ENCODE data around the gene MTG2. TPM values are rescaled to one million over a fixed set of nuclear protein-coding genes. Genes with fewer than 3 reads are reported as not detected.

MTG2 gene
- total RNA-seq = 10 to 100 TPM; 33.6 to 37.3 TPM

- Mint-ChIP-seq H3K4me3 (peak within 1 kb of the TSS; percentile 90), H3K9me3 (no peaks in the 10 kb centered on the region), H3K4me1 (peaks cover 38% of the 10 kb centered on the region), H3K27me3 (no peaks in the 10 kb centered on the region), H3K36me3 (ENCODE audit: low read depth) (peaks cover 4% of the 10 kb centered on the region), H3K27ac (peak within 1 kb of the TSS; percentile 96)
- DNase-seq = peak; percentile 97
- POLR2A ChIA-PET = no interaction called here
- CTCF ChIA-PET = no interaction called here
Measured at GRCh38 chr20:62182469-62183425, at the start of gene MTG2. TSS of gene MTG2 (plus strand) at chr20:62183028. CDS start at chr20:62193421, 10,393 bp downstream.

DNA sequence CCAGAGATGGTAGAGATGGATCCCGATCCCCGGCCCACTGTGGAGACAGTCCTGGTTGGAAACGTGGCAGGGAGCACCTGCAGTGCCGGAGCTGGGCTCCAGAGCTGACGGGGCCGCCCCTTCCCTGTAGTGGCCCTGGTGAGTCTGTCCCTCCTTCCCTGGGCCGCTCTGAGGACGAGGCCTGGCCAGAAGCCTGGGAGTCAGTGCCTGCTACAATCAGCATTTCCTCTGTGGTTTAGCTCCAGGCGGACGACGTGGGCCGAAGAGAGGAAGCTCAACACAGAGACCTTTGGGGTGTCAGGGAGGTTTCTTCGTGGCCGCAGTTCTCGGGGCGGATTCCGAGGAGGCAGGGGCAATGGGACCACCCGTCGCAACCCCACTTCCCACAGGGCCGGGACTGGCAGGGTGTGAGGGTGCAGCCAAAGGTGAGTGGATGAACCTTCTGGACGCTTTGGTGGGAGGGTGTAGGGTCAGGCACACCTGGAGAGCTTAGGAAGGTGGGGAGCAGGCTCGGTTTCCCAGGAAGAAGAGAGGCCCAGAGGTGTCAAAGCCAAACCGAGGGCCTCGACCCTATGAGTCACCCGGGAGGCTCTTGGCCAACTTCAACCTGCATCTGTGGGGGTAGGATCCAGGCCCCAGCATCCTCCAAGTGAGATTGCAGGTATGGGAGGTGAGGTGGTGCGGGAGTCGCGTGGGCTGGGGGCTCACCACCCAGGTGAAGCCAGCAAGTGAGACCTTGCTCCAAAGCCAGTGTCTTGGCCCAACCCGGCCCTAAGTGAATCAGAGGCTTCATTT, 49.6 kb upstream of the MTG2 start:
- CTCF ChIA-PET = interaction anchor here (0.9 kb wide), 1 partner anchor 9 kb away, joined by 4 read pairs; no protein-coding TSS in a partner anchor
- H3K4me1 Mint-ChIP-seq = peaks cover 43% of the 10 kb centered on the region
- no peak for DNase-seq
- no peaks in the 10 kb centered on the region for H3K9me3 Mint-ChIP-seq
- H3K27me3 Mint-ChIP-seq = no peaks in the 10 kb centered on the region
- H3K27ac Mint-ChIP-seq = peak overlapping the region; percentile 51
- H3K4me3 Mint-ChIP-seq = no peak overlapping the region
- POLR2A ChIA-PET = no interaction called here
- peaks cover 69% of the 10 kb centered on the region for H3K36me3 Mint-ChIP-seq (ENCODE audit: low read depth)

DNA sequence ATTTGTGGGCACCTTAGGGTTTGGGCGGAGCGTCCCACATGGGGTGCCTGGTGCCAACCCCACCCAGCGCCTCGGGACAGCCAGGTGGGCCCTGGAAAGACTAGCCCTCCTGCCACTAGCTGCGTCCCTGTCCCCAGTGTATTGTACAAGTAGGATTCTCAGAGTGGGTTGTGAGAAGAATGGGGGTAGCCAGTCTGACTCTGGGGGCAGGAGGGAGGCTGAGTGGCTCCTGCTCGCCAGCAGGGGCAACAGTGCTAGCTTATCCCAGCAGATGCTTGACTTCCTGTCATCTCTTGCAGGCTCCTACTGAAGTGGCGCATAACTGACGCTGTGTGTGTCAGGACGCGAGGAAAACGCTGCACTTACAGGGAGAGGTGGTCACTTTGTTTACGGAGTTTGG, 49.0 kb upstream of the MTG2 start:
- ChIA-PET POLR2A (no interaction called here), CTCF (interaction anchor here (0.6 kb wide), 1 partner anchor 76 kb away, joined by 3 read pairs; no protein-coding TSS in a partner anchor)
- Mint-ChIP-seq H3K27ac (no peak overlapping the region), H3K4me1 (peaks cover 45% of the 10 kb centered on the region), H3K27me3 (no peaks in the 10 kb centered on the region), H3K4me3 (no peak overlapping the region), H3K36me3 (ENCODE audit: low read depth) (peaks cover 69% of the 10 kb centered on the region), H3K9me3 (no peaks in the 10 kb centered on the region)
- no peak for DNase-seq

GRCh38 chr20:62134735-62135231, 48.0 kb upstream of the MTG2 start:
- POLR2A ChIA-PET = no interaction called here
- H3K36me3 Mint-ChIP-seq (ENCODE audit: low read depth) = peaks cover 77% of the 10 kb centered on the region
- no peaks in the 10 kb centered on the region for H3K27me3 Mint-ChIP-seq
- peaks cover 49% of the 10 kb centered on the region for H3K4me1 Mint-ChIP-seq
- CTCF ChIA-PET = interaction anchor here (0.6 kb wide), 1 partner anchor 65 kb away, joined by 3 read pairs; no protein-coding TSS in a partner anchor
- no peak for DNase-seq
- H3K9me3 Mint-ChIP-seq = no peaks in the 10 kb centered on the region
- no peak overlapping the region for H3K27ac Mint-ChIP-seq
- no peak overlapping the region for H3K4me3 Mint-ChIP-seq

GRCh38 chr20:62135573-62136266, 47.1 kb upstream of the MTG2 start:
- Mint-ChIP-seq H3K36me3 (ENCODE audit: low read depth) (peaks cover 77% of the 10 kb centered on the region), H3K27ac (no peak overlapping the region)
- CTCF ChIA-PET = interaction anchor here (0.6 to 2.0 kb wide), 6 partner anchors 14 to 125 kb away, joined by 3 to 9 read pairs (median 3); partner anchors contain the start of gene LSM14B

GRCh38 chr20:62136283-62137091, 46.3 kb upstream of the MTG2 start:
- Mint-ChIP-seq H3K36me3 (ENCODE audit: low read depth) (peaks cover 76% of the 10 kb centered on the region), H3K4me3 (no peak overlapping the region), H3K27ac (peak overlapping the region; percentile 71), H3K27me3 (no peaks in the 10 kb centered on the region), H3K9me3 (no peaks in the 10 kb centered on the region), H3K4me1 (peaks cover 55% of the 10 kb centered on the region)
- ChIA-PET POLR2A (no interaction called here), CTCF (interaction anchor here (0.6 to 2.0 kb wide), 6 partner anchors 15 to 126 kb away, joined by 3 to 9 read pairs (median 3); partner anchors contain the start of gene LSM14B)
- peak; percentile 79 for DNase-seq

More at GRCh38 chr20:62135573-62136266, 47.1 kb upstream of the MTG2 start:
- DNase-seq = no peak
- no peak overlapping the region for H3K4me3 Mint-ChIP-seq
- POLR2A ChIA-PET = no interaction called here
- H3K9me3 Mint-ChIP-seq = no peaks in the 10 kb centered on the region
- H3K27me3 Mint-ChIP-seq = no peaks in the 10 kb centered on the region
- H3K4me1 Mint-ChIP-seq = peaks cover 53% of the 10 kb centered on the region

GRCh38 chr20:62137092-62137384, 45.8 kb upstream of the MTG2 start:
- DNase-seq = no peak
- peak overlapping the region; percentile 71 for H3K27ac Mint-ChIP-seq
- ChIA-PET CTCF (interaction anchor here (2.0 kb wide), 1 partner anchor 126 kb away, joined by 9 read pairs; no protein-coding TSS in a partner anchor), POLR2A (no interaction called here)
- peaks cover 56% of the 10 kb centered on the region for H3K4me1 Mint-ChIP-seq
- no peaks in the 10 kb centered on the region for H3K27me3 Mint-ChIP-seq
- H3K4me3 Mint-ChIP-seq = no peak overlapping the region
- H3K9me3 Mint-ChIP-seq = no peaks in the 10 kb centered on the region
- peaks cover 73% of the 10 kb centered on the region for H3K36me3 Mint-ChIP-seq (ENCODE audit: low read depth)

- no peak for DNase-seq
- H3K9me3 Mint-ChIP-seq = no peaks in the 10 kb centered on the region
- H3K27ac Mint-ChIP-seq = peak overlapping the region; percentile 33
- H3K4me1 Mint-ChIP-seq = peaks cover 55% of the 10 kb centered on the region
- POLR2A ChIA-PET = interaction anchor here (0.6 kb wide), 1 partner anchor 76 kb away, joined by 3 read pairs; no protein-coding TSS in a partner anchor
- H3K36me3 Mint-ChIP-seq (ENCODE audit: low read depth) = peaks cover 68% of the 10 kb centered on the region
- H3K27me3 Mint-ChIP-seq = no peaks in the 10 kb centered on the region
- CTCF ChIA-PET = interaction anchor here (2.0 kb wide), 1 partner anchor 127 kb away, joined by 9 read pairs; no protein-coding TSS in a partner anchor
- no peak overlapping the region for H3K4me3 Mint-ChIP-seq
Measured at GRCh38 chr20:62137478-62138203, 45.2 kb upstream of the MTG2 start.

DNA sequence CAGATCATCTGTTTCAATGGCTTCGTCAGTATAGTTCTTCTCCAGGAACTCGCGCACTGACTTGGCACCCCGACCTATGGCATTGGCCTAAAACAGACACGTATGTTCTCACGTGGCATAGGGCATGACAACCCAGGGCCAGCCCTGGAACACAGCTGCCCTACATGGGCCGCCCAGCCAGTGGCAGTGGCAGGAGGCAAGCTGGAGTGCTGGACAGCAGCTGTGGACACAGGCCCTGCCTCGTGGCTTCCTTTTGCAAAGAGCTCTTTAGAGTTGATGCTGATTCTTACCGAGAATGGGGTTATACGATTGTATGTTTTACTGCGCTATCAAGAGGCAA, 44.7 kb upstream of the MTG2 start:
- peaks cover 51% of the 10 kb centered on the region for H3K4me1 Mint-ChIP-seq
- POLR2A ChIA-PET = interaction anchor here (0.6 kb wide), 1 partner anchor 77 kb away, joined by 3 read pairs; no protein-coding TSS in a partner anchor
- peaks cover 67% of the 10 kb centered on the region for H3K36me3 Mint-ChIP-seq (ENCODE audit: low read depth)
- no peaks in the 10 kb centered on the region for H3K27me3 Mint-ChIP-seq
- CTCF ChIA-PET = interaction anchor here (0.6 kb wide), 1 partner anchor 113 kb away, joined by 4 read pairs; no protein-coding TSS in a partner anchor
- no peak overlapping the region for H3K4me3 Mint-ChIP-seq
- no peak for DNase-seq
- no peaks in the 10 kb centered on the region for H3K9me3 Mint-ChIP-seq
- H3K27ac Mint-ChIP-seq = peak overlapping the region; percentile 33

DNA sequence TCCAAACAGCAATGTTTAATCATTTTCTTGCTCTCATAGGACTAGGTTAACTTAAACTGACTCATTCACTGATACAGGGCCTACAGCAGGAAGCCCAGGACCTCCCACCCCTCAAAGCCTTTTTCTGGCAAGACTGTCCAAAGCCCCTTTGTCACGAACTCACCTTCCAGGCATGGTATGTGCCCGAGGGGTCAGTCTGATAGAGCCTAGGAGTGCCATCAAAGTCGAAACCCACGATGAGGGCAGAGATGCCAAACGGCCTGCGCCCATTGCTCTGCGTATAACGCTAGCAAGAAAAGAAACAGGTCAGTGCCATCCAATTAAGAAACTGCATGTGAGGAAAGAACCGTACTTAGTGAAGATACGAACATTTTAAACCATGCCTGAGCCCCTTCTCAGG, 43.9 kb upstream of the MTG2 start:
- Mint-ChIP-seq H3K36me3 (ENCODE audit: low read depth) (peaks cover 60% of the 10 kb centered on the region), H3K9me3 (no peaks in the 10 kb centered on the region), H3K27me3 (no peaks in the 10 kb centered on the region), H3K4me3 (no peak overlapping the region), H3K27ac (peak overlapping the region; percentile 54), H3K4me1 (peaks cover 46% of the 10 kb centered on the region)
- POLR2A ChIA-PET = no interaction called here
- no peak for DNase-seq
- CTCF ChIA-PET = interaction anchor here (0.6 kb wide), 1 partner anchor 114 kb away, joined by 4 read pairs; no protein-coding TSS in a partner anchor

- Mint-ChIP-seq H3K36me3 (ENCODE audit: low read depth) (peaks cover 57% of the 10 kb centered on the region), H3K27me3 (no peaks in the 10 kb centered on the region), H3K27ac (peak overlapping the region; percentile 92), H3K4me3 (no peak overlapping the region), H3K9me3 (no peaks in the 10 kb centered on the region), H3K4me1 (peaks cover 46% of the 10 kb centered on the region)
- DNase-seq = no peak
- POLR2A ChIA-PET = no interaction called here
- CTCF ChIA-PET = no interaction called here
Measured at GRCh38 chr20:62139636-62140035, 43.2 kb upstream of the MTG2 start.

Measured in activated CD4-positive, alpha-beta T cell treated with anti-CD3 and anti-CD28 coated beads, Interleukin-2, amount 10 ng/mL, durations not matched to agents 7 days and 5 days (primary cell).